ENCODE results near the gene CYP2J2. TPM values are rescaled to one million over a fixed set of nuclear protein-coding genes. Genes with fewer than 3 reads are reported as not detected.

CYP2J2 gene, protein sequence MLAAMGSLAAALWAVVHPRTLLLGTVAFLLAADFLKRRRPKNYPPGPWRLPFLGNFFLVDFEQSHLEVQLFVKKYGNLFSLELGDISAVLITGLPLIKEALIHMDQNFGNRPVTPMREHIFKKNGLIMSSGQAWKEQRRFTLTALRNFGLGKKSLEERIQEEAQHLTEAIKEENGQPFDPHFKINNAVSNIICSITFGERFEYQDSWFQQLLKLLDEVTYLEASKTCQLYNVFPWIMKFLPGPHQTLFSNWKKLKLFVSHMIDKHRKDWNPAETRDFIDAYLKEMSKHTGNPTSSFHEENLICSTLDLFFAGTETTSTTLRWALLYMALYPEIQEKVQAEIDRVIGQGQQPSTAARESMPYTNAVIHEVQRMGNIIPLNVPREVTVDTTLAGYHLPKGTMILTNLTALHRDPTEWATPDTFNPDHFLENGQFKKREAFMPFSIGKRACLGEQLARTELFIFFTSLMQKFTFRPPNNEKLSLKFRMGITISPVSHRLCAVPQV
- polyA plus RNA-seq (2011; rRNA removed) (0.11 and 0.13 TPM in 2 replicates), polyA plus RNA-seq (2017; fragmentation: RNase III; extraction: RNeasy Plus Mini Kit Qiagen cat#74134 plus additional on column Dnase treatment) (0.09 TPM in 3 replicates), polyA minus RNA-seq (2011; rRNA and poly(A)+ RNA removed) (0.12 and 0.15 TPM in 2 replicates)
- polyA plus RNA-seq (2012; cell fraction: cytosol; rRNA removed): 0.01 TPM in 2 replicates
- polyA plus RNA-seq (2012; cell fraction: nucleus; rRNA removed): 0.07 and 0.09 TPM in 2 replicates

DNA sequence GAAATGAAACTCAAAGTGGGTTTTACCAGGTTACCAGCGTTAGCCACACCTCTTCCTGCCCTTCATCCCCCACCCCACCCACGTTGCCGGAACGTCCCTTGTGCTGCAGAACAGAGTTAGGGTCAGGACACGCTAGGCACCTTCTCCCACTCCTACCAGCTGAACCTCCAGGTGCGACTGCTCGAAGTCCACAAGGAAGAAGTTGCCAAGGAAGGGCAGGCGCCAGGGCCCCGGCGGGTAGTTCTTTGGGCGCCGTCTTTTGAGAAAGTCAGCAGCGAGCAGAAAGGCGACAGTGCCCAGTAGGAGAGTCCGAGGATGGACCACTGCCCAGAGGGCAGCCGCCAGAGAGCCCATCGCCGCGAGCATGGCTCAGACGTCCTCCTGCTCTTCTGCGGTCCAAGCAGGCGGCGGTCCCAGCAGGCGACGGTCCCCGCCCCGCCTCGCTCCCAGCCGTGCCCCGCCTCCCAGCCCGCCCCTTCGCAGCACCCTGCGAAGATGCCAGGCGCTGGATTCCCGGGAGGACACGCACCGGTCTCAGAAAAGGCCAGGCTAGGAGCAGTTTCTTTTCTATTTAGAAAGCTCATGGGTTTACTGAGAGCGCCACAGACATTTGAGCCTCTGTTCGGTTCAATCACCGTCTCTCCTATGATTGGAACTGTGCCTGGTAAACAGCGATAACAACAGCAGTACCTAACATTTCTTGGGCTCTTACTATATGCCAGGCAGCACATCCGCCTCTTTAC, at the start of gene CYP2J2:
TSS of gene CYP2J2 (minus strand) at position 393 of the 743 bp plus-strand sequence. CDS start at position 366, 27 bp downstream.
- peak within 1 kb of the TSS in 1 of 2 experiments; percentile 66; a peak in 2 of 6 replicates for H3K27ac ChIP-seq
- CTCF ChIA-PET: interaction anchor here (2.0 kb wide), 2 partner anchors 21 to 24 kb away, joined by 4 to 6 read pairs; no protein-coding TSS in a partner anchor
- no peaks in the 10 kb centered on the region for H3K4me1 ChIP-seq
- WGBS (ENCODE audit: missing lambda C conversion rate): 6% methylated on average over 22 of the region's 42 CpGs
- H3K4me2 ChIP-seq: peak within 1 kb of the TSS; percentile 89
- H3K4me3 ChIP-seq: peak within 1 kb of the TSS; percentile 51
- TF ChIP-seq RCOR1 (IDR thresholded peaks at IDR 0.05; ENCODE audit: low read depth, low read length) (no peak), JUNB (IDR thresholded peaks at IDR 0.05) (no peak), CEBPB (IDR thresholded peaks at IDR 0.05) (no peak), TP53 (CRISPR knock-in tag; IDR thresholded peaks at IDR 0.05) (no peak), EP300 (IDR thresholded peaks at IDR 0.05) (no peak)
- TF ChIP-seq, protein P1, sequence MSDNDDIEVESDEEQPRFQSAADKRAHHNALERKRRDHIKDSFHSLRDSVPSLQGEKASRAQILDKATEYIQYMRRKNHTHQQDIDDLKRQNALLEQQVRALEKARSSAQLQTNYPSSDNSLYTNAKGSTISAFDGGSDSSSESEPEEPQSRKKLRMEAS (IDR thresholded peaks at IDR 0.05): peak; percentile 40; the same call in 1 of the 2 replicates
- TF ChIP-seq, protein P2, sequence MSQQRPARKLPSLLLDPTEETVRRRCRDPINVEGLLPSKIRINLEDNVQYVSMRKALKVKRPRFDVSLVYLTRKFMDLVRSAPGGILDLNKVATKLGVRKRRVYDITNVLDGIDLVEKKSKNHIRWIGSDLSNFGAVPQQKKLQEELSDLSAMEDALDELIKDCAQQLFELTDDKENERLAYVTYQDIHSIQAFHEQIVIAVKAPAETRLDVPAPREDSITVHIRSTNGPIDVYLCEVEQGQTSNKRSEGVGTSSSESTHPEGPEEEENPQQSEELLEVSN (IDR thresholded peaks at IDR 0.05; ENCODE audit: borderline replicate concordance, low read depth): peak; percentile 39; the same call in 1 of the 2 replicates
- TF ChIP-seq, protein P3, sequence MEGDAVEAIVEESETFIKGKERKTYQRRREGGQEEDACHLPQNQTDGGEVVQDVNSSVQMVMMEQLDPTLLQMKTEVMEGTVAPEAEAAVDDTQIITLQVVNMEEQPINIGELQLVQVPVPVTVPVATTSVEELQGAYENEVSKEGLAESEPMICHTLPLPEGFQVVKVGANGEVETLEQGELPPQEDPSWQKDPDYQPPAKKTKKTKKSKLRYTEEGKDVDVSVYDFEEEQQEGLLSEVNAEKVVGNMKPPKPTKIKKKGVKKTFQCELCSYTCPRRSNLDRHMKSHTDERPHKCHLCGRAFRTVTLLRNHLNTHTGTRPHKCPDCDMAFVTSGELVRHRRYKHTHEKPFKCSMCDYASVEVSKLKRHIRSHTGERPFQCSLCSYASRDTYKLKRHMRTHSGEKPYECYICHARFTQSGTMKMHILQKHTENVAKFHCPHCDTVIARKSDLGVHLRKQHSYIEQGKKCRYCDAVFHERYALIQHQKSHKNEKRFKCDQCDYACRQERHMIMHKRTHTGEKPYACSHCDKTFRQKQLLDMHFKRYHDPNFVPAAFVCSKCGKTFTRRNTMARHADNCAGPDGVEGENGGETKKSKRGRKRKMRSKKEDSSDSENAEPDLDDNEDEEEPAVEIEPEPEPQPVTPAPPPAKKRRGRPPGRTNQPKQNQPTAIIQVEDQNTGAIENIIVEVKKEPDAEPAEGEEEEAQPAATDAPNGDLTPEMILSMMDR (IDR thresholded peaks at IDR 0.05): no peak
- peak; percentile 98 to 99 for ATAC-seq
- DNase-seq (ENCODE audit: low read depth in 1 of 2, low spot score in 1 of 2): peak; percentile 3 to 9
- POLR2A ChIA-PET: no interaction called here
- peaks cover 3% of the 10 kb centered on the region; the same call in 1 of the 3 replicates for H3K9me3 ChIP-seq
- no peak for FAIRE-seq

DNA sequence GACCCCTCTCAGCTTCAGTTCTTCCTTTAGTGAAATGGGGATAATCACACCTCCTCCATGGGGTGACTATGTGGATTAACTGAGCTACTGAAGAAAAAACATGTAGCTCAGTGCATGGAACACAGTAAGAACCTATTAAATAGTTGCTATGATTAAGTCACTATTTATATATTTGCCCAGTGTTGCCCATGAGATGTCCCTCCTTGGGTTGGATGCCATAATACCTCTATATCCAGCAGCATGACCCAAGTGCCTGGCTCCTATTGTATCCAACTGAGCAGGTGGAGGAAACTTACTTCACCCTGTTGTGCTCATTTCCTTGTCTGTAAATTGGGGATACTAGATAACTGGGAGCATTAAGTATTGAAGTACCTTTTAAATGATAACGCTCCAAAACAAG, 47.1 kb upstream of the CYP2J2 start:
- POLR2A ChIA-PET: no interaction called here
- 53% methylated on average over 1 of the region's 1 CpG for WGBS (ENCODE audit: missing lambda C conversion rate)
- TF ChIP-seq RARB (CRISPR knock-in tag; IDR thresholded peaks at IDR 0.05) (no peak), NFE2L2 (conservative IDR thresholded peaks at IDR 0.05; ENCODE audit: low read length) (no peak), KDM5A (IDR thresholded peaks at IDR 0.05) (no peak), BHLHE40 (IDR thresholded peaks at IDR 0.05; ENCODE audit: low read depth, low read length) (no peak), FOSL2 (IDR thresholded peaks at IDR 0.05) (no peak), FOSL2 (CRISPR knock-in tag; IDR thresholded peaks at IDR 0.05) (no peak), JUN (IDR thresholded peaks at IDR 0.05) (no peak), ZFP36 (IDR thresholded peaks at IDR 0.05; ENCODE audit: borderline replicate concordance, partially characterized antibody) (no peak), MAFK (IDR thresholded peaks at IDR 0.05; ENCODE audit: partially characterized antibody) (no peak), RAD21 (conservative IDR thresholded peaks at IDR 0.05 in 1 of 2, IDR thresholded peaks at IDR 0.05 in 1 of 2) (no peak), FOXS1 (CRISPR knock-in tag; IDR thresholded peaks at IDR 0.05) (no peak)
- TF ChIP-seq, protein P1 (IDR thresholded peaks at IDR 0.05): no peak
- TF ChIP-seq, protein P4, sequence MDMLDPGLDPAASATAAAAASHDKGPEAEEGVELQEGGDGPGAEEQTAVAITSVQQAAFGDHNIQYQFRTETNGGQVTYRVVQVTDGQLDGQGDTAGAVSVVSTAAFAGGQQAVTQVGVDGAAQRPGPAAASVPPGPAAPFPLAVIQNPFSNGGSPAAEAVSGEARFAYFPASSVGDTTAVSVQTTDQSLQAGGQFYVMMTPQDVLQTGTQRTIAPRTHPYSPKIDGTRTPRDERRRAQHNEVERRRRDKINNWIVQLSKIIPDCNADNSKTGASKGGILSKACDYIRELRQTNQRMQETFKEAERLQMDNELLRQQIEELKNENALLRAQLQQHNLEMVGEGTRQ (IDR thresholded peaks at IDR 0.05): no peak
- TF ChIP-seq, protein P3 (IDR thresholded peaks at IDR 0.05): no peak
- TF ChIP-seq, protein P5, sequence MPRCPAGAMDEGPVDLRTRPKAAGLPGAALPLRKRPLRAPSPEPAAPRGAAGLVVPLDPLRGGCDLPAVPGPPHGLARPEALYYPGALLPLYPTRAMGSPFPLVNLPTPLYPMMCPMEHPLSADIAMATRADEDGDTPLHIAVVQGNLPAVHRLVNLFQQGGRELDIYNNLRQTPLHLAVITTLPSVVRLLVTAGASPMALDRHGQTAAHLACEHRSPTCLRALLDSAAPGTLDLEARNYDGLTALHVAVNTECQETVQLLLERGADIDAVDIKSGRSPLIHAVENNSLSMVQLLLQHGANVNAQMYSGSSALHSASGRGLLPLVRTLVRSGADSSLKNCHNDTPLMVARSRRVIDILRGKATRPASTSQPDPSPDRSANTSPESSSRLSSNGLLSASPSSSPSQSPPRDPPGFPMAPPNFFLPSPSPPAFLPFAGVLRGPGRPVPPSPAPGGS (IDR thresholded peaks at IDR 0.05): no peak
- no peaks in the 10 kb centered on the region for H3K4me1 ChIP-seq
- no peak overlapping the region for H3K4me3 ChIP-seq
- CTCF ChIA-PET: interaction anchor here (1.1 kb wide), 1 partner anchor 32 kb away, joined by 3 read pairs; no protein-coding TSS in a partner anchor
- no peak overlapping the region for H3K4me2 ChIP-seq
- H3K27ac ChIP-seq: no peak overlapping the region
- FAIRE-seq: no peak
- no peak for DNase-seq (ENCODE audit: low read depth in 1 of 2, low spot score in 1 of 2)
- no peak for ATAC-seq
- H3K9me3 ChIP-seq: no peaks in the 10 kb centered on the region
